ENCODE data around the gene IP6K3.

IP6K3 gene

GRCh38 chr6:33777398-33778388 lies 31.0 kb upstream of the IP6K3 start:
- DNase-seq = no peak

DNA sequence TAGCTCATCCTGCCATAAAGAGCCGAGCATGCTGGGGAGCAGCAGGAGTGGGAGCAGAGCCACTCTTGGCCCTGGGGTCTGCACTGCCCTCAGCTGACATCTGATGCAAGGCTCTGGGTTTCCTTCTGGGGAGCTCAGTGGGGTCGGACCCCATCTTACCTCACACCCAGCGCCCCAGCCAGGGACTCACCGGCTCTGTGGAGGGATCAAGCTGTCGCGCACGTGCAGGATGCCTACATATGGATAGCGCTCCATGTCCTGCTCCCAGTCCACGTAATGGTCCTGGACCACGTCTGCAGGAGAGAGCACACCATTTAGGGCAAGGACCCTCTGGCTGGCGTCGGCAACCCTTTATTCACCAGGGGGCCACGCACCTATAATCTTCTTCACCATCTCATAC lies 30.1 kb upstream of the IP6K3 start:
- no peak for DNase-seq

GRCh38 chr6:33776186-33776585 lies 29.5 kb upstream of the IP6K3 start:
- DNase-seq = no peak

DNA sequence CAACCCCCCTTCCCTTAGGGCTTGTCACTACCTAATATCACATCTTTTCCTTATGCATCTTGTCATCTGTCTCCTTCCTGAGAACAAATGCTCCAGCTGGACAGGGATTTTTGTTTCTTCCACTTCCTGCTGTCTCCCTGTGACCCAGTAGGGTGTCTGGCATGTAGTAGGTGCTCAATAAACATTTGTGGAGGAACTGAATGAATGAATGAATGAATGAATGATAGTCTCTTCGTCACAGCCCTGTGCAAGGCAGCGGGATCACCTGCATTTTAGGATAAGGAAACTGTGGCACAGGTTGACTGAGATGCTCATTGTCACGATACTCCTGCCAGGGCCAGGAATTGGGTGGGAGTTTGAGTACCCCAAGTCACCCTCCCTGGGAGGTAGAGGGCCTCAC lies 28.1 kb upstream of the IP6K3 start:
- DNase-seq = no peak

- DNase-seq = no peak
These were observed 26.3 kb upstream of the IP6K3 start for GRCh38 chr6:33772902-33773472.

GRCh38 chr6:33772082-33772830 lies 25.6 kb upstream of the IP6K3 start:
- DNase-seq = no peak

DNA sequence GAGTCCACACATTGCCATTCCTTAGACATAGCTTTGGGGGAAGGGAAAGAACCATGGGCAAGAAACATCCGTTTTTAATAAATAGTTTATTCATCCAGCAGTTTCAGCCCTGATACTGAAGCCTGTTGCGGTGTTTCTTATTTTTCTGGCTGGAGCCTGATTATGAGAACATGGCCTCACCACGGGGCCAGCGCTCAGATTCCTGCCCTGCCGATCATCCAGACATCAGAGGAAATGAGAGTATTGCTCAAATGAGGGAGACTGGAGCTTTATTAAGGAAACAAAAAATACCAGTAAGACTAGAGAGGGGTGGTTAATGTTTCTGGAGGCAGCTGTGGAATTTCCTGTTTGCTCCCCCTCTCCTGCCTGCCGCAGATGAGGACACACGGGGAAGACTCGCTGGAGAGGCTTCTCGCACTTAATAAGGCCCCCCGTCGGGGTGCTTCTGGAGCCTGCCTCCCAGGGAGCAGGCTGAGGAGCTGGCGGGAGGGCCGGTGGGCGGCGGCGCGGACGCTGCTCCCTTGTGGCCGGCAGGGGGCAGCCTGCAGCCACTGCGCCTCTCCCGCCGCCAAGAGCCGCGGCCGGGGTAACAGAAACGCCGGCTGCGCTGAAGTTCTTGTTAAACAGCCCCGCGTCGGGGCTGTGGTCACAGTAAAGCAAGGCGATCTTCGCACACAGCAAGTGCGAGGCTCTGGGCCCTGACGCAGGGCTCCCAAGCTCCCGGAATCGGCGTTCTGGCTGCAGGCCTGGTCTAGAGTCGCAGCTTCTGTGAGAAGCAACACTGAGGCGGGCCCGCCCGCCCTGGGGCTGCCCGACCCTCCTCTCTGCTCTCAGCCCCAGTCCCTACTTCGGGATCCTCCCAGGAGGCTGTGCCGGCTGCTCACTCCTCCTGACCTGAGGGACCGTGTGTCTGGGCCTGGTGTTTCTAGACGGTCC lies 24.7 kb upstream of the IP6K3 start:
- peak; percentile 81 for DNase-seq

- no peak for DNase-seq
These were observed 24.1 kb upstream of the IP6K3 start for GRCh38 chr6:33770833-33771145.

DNA sequence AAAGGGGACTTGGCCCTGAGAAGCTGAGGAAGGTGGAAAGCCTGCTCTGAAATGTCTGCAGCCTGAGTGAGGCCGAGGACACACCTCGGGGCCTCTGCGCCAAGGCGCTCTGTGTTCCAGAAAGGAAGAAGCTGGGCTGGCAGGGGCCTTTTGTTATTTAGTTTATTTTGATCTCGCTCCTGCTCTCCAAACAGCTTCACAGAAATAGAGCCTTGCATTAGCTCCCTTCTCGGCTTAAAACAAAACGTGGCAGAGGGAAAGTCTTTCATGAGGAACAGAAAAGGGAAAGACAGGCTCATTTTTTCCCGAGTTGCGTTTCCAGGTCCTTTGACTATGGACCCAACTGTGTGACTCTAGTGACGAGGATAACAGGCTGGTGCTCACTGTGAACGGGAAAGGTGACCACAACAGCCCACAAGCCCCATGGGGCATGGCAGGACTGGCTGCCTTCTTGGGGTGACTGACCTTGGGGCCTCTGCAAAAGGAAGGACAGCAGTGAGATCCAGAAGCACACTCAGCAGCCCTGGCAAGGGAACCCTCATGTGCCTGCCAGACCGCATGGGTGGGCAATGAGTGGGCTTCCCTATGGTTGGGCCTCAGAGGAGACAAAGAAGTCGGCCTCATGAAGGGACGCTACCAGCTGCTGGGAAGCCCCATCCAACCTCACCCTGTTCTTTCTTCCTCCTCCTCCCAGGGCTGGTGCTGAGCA lies 23.6 kb upstream of the IP6K3 start:
- no peak for DNase-seq

DNA sequence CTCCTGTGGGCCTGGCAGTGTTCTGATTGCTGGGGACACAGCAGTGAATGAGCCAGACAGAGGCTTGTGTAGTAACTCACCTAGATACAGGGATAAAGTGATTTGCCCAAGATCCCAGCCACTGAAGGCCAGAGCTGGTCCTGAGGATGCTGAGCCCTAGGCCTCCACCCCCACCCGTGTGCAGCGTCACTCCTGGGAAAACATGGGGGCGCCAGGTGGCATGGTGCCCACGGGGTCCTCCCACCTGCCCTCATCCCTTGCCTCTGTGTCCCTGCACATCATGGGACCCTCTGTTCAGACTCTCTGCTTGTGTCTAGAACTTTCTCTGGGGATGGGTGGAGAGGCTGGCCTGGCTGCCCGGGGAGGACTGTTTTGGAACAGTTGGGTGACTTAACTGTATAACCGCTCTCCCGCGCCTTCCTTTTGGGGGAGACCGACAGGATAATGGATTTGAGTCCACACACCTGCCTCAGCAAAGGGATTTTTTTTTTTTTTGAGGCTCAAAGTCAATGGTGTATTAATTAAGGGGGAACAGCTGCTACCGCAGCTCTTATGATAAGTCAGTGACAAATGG lies 22.6 kb upstream of the IP6K3 start:
- no peak for DNase-seq

- DNase-seq = peak; percentile 30
These were observed 22.0 kb upstream of the IP6K3 start for GRCh38 chr6:33768644-33769120.

GRCh38 chr6:33766921-33767907 lies 20.5 kb upstream of the IP6K3 start:
- DNase-seq = no peak

- no peak for DNase-seq
These were observed 18.7 kb upstream of the IP6K3 start for GRCh38 chr6:33765368-33765767.

DNA sequence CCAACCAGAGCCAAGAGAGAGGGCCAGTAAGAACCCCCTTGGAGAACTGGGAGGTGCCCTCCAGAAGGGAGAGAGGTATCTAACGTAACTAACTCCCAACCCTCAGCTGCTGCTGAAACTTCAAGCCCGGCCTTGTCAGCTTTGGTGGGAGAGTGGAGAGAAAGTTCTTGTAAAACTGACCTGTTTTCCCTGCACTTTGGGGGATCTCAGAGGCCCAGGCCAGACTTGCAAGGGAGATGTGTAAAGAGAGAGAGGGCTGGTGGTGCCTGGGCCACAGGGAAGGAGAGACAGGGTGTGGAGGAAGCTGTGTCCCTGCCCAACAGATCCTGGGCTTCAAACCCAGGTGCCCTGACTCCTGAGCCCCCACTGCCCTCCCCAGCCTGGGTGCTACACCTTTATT lies 17.3 kb upstream of the IP6K3 start:
- no peak for DNase-seq

GRCh38 chr6:33763483-33763882 lies 16.8 kb upstream of the IP6K3 start:
- no peak for DNase-seq

- no peak for DNase-seq
These were observed 16.0 kb upstream of the IP6K3 start for GRCh38 chr6:33762713-33763112.

- peak; percentile 46 for DNase-seq
These were observed 15.4 kb upstream of the IP6K3 start for GRCh38 chr6:33761922-33762629.

DNA sequence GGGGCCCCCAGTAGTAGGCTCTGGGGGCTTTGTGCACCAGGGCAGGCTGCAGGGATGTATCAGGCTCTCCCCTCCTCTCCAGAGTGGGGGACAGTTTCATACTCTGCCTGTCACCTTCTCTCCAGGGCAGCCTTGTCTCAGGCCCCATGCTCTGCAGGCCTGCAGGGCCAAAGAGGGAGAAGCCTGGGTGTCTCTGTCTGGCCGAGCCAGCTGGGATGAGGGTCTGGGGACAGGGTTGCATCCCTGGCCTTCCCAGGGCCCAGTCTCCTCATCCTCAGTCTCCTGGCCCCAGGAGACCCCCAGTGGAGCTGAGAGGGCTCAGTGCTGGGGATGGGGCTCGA lies 14.8 kb upstream of the IP6K3 start:
- no peak for DNase-seq

- peak; percentile 38 for DNase-seq
These were observed 13.4 kb upstream of the IP6K3 start for GRCh38 chr6:33759887-33760629.

All from NCI-H345 (cell line).